Breast epithelium (tissue), 3 donors: ENCODE data around the gene KRTAP5-3.

ENCODE experiments used
- POLR2AphosphoS5 ChIP-seq, 3 donors: sonication (generic); formaldehyde crosslinking; IDR thresholded peaks; one replicate each; pipeline ENCODE4 v1.6.1; 2017; ENCODE audit warnings: antibody characterized with exemption in 3 of 3
- TF ChIP-seq, protein P1 (sequence below), 3 donors: fragments of 450-650 bp; IDR thresholded peaks; one replicate each; pipeline ENCODE4 v1.5.1; 2016 to 2017; ENCODE audit warnings: antibody characterized with exemption in 3 of 3, mild to moderate bottlenecking in 3 of 3, moderate library complexity in 3 of 3

DNA sequence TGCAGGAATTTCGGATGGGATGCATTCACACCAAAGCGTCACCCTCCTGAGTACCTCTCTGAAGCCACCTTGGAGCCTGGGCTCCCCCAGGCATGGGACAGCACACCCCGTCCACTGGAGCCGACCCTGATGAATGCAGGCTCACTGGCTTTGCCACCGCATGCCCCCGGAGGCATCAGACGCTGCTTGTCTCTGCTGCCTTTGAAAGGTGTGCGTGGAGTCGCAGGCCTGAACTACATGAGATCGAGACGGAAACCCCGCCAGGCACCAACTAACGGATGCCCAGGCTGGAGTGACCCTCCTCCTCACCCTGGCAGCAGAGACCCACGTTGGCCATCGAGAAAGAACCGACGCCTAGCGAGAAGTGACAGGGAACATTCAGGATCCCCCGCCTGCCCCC lies 43.8 kb upstream of the KRTAP5-3 start:
- TF ChIP-seq, protein P1, sequence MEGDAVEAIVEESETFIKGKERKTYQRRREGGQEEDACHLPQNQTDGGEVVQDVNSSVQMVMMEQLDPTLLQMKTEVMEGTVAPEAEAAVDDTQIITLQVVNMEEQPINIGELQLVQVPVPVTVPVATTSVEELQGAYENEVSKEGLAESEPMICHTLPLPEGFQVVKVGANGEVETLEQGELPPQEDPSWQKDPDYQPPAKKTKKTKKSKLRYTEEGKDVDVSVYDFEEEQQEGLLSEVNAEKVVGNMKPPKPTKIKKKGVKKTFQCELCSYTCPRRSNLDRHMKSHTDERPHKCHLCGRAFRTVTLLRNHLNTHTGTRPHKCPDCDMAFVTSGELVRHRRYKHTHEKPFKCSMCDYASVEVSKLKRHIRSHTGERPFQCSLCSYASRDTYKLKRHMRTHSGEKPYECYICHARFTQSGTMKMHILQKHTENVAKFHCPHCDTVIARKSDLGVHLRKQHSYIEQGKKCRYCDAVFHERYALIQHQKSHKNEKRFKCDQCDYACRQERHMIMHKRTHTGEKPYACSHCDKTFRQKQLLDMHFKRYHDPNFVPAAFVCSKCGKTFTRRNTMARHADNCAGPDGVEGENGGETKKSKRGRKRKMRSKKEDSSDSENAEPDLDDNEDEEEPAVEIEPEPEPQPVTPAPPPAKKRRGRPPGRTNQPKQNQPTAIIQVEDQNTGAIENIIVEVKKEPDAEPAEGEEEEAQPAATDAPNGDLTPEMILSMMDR (IDR thresholded peaks at IDR 0.05) = no peak
- TF ChIP-seq POLR2AphosphoS5 (IDR thresholded peaks at IDR 0.05) = no peak
